Osteoblast (primary cell): ENCODE measurements around the gene TAF11L6. TPM values are rescaled to one million over a fixed set of nuclear protein-coding genes. Genes with fewer than 3 reads are reported as not detected.
"Not testable (repeated sequence)": the region's sequence is repeated elsewhere in the genome, so short reads cannot be mapped to it uniquely, and the experiment has no call there.

ENCODE experiments used
- DNase-seq: peaks from one replicate; pipeline ENCODE4 v3.0.0; 2011; ENCODE audit warnings: low spot score, mixed read lengths; ENCODE audit not compliant: insufficient read length; ENCODE audit errors: missing footprints
- H2AFZ ChIP-seq: 2 replicates; pipeline ENCODE4 v1.6.0; 2011; ENCODE audit warnings: mild to moderate bottlenecking, low read length
- H3K27ac ChIP-seq: 2 replicates; pipeline ENCODE4 v1.5.1; 2011; ENCODE audit warnings: mild to moderate bottlenecking, low read depth, low read length, moderate library complexity
- H3K27me3 ChIP-seq: 2 replicates; pipeline ENCODE4 v1.6.0; 2012; ENCODE audit warnings: mild to moderate bottlenecking, control low read depth, inconsistent platforms, low read length, moderate library complexity; ENCODE audit not compliant: insufficient read depth
- H3K36me3 ChIP-seq: 2 replicates; pipeline ENCODE4 v1.5.1; 2011; ENCODE audit warnings: mild to moderate bottlenecking, low read length, control low read depth, moderate library complexity; ENCODE audit not compliant: insufficient read depth
- H3K4me1 ChIP-seq: 2 replicates; pipeline ENCODE4 v1.5.1; 2011; ENCODE audit warnings: mild to moderate bottlenecking, low read length, control low read depth, moderate library complexity; ENCODE audit not compliant: insufficient read depth
- H3K4me2 ChIP-seq: 2 replicates; pipeline ENCODE4 v1.6.0; 2011; ENCODE audit warnings: mild to moderate bottlenecking, low read length; ENCODE audit not compliant: insufficient read depth
- H3K4me3 ChIP-seq: fragments of 200-600 bp; sonication (generic); 3 replicates; pipeline ENCODE4 v1.5.1; 2012; ENCODE audit warnings: mild to moderate bottlenecking, low read length, inconsistent platforms; ENCODE audit not compliant: insufficient read depth
- H3K79me2 ChIP-seq: 2 replicates; pipeline ENCODE4 v1.6.0; 2012; ENCODE audit warnings: mild to moderate bottlenecking, low read length, control low read depth, inconsistent platforms; ENCODE audit not compliant: insufficient read depth
- H3K9me3 ChIP-seq: 2 replicates; pipeline ENCODE4 v1.5.1; 2011; ENCODE audit warnings: low read depth, low read length, control low read depth
- H4K20me1 ChIP-seq: 2 replicates; pipeline ENCODE4 v1.6.0; 2012; ENCODE audit warnings: mild to moderate bottlenecking, low read length, control low read depth; ENCODE audit not compliant: insufficient read depth
- total RNA-seq: library from RNA; depleted of rRNA; stranded (reverse); fragments of >200 nt; gene quantifications from 2 replicates; pipeline ENCODE4 v1.2.3, GENCODE V29; 2012
- TF ChIP-seq, protein P1 (sequence below): IDR thresholded peaks from 2 replicates; pipeline ENCODE4 v1.5.1; 2011; ENCODE audit warnings: mild to moderate bottlenecking, low read depth, low read length, moderate library complexity; ENCODE audit errors: extremely low read depth

TAF11L6 gene
- total RNA-seq: not detected in 2 replicates

DNA sequence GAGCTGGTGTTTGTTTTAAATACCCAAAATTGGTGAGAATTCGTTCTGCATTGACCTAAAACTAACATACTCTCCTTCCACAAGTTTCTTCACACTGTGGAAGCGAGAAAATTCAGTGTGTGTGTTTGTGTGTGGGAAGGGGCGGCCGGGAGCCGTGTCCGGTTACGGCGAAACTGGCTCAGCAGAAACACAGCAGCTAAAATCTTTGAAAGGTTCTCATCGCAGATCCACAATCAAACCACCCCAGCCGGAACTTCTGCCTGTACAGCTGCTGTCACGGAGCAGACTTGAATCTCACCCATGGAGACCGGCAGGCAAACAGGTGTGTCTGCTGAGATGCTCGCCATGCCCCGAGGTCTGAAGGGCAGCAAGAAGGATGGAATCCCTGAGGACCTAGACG, at the start of gene TAF11L6:
Gene TAF11L6, plus strand, starts transcription at position 301 of the 400 bp plus-strand sequence.
- not testable (repeated sequence) for H4K20me1 ChIP-seq, H3K36me3 ChIP-seq, H3K79me2 ChIP-seq, H3K4me1 ChIP-seq, H3K4me3 ChIP-seq, H3K4me2 ChIP-seq, DNase-seq, H3K9me3 ChIP-seq, H3K27me3 ChIP-seq, H3K27ac ChIP-seq, H2AFZ ChIP-seq

DNA sequence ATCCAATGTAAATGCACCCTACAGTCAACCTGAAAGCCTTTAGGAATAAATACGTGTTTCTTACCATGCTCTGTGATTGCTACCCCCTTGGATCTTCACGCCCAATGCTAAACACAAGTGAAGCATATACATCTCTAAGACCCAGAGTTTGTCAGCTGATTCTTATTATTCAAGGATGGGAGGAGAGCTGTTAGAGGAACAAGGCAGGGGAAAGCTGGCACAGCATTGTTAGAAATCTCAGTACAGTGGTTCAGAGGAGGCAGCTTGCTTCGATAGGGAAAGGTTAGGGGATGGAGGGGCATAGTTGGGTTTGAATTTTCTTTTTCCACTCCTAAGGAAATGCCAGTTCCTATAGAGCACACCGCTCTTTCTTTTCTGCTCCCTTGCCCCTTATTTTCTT, 47.1 kb upstream of the TAF11L6 start:
- no peak overlapping the region for H3K4me2 ChIP-seq
- H3K9me3 ChIP-seq: no peaks in the 10 kb centered on the region
- no peaks in the 10 kb centered on the region for H3K27me3 ChIP-seq
- H3K27ac ChIP-seq: no peak overlapping the region
- H3K36me3 ChIP-seq: no peaks in the 10 kb centered on the region
- DNase-seq: no peak
- H2AFZ ChIP-seq: no peak overlapping the region
- no peak overlapping the region for H3K4me3 ChIP-seq
- H3K79me2 ChIP-seq: no peaks in the 10 kb centered on the region
- H4K20me1 ChIP-seq: no peaks in the 10 kb centered on the region
- TF ChIP-seq, protein P1, sequence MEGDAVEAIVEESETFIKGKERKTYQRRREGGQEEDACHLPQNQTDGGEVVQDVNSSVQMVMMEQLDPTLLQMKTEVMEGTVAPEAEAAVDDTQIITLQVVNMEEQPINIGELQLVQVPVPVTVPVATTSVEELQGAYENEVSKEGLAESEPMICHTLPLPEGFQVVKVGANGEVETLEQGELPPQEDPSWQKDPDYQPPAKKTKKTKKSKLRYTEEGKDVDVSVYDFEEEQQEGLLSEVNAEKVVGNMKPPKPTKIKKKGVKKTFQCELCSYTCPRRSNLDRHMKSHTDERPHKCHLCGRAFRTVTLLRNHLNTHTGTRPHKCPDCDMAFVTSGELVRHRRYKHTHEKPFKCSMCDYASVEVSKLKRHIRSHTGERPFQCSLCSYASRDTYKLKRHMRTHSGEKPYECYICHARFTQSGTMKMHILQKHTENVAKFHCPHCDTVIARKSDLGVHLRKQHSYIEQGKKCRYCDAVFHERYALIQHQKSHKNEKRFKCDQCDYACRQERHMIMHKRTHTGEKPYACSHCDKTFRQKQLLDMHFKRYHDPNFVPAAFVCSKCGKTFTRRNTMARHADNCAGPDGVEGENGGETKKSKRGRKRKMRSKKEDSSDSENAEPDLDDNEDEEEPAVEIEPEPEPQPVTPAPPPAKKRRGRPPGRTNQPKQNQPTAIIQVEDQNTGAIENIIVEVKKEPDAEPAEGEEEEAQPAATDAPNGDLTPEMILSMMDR: no peak
- H3K4me1 ChIP-seq: no peaks in the 10 kb centered on the region

DNA sequence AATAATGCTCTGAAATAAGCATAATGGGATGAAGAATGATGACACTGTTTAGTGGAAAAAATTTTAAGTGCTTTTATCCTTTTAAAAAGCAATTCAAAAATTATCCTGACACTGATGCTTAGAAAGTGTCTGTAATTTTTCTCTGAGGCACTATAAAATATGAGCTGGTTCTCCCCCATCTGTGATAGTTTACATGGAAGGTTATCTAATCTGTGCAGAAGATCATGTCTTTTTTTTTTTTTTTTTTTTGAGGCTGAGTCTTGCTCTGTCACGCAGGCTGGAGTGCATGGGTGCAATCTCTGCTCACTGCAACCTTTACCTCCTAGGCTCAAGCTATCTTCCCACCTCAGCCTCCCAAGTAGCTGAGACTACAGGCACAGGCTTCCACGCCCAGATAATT, 45.7 kb upstream of the TAF11L6 start:
- Histone ChIP-seq H3K27ac (no peak overlapping the region), H3K27me3 (no peaks in the 10 kb centered on the region), H3K79me2 (no peaks in the 10 kb centered on the region), H3K36me3 (no peaks in the 10 kb centered on the region), H3K4me2 (no peak overlapping the region), H2AFZ (no peak overlapping the region), H3K4me3 (no peak overlapping the region), H3K9me3 (no peaks in the 10 kb centered on the region), H4K20me1 (no peaks in the 10 kb centered on the region), H3K4me1 (no peaks in the 10 kb centered on the region)
- TF ChIP-seq, protein P1: no peak
- no peak for DNase-seq

DNA sequence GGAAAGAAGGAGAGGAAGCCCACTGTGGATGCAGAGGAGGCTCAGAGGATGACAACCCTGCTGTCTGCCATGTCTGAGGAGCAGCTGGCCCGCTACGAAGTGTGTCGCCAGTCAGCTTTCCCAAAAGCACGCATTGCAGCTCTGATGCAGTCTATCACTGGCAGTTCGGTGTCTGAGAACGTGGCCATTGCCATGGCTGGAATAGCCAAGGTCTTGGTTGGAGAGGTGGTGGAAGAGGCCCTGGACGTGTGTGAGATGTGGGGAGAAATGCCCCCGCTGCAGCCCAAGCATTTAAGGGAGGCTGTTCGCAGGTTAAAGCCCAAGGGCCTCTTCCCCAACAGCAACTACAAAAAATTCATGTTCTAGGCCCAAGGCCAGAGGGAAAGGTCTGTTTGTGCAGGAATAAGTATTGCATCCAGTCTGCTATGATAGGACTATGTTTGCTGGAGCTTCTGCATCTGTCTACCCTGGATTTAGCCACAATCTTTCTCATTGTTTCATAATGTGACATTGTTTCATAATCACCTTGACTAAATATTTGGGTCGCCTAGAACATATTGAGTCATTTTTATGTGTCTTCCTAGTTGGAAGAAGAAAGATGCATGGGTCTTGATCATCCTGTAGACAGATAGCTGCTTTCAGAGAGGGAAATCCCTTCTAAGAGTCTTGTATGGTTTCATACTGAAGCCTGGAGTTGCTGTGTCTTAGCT, 41.9 kb upstream of the TAF11L6 start:
- not testable (repeated sequence) for H2AFZ ChIP-seq, H3K79me2 ChIP-seq, H3K4me3 ChIP-seq, H3K4me1 ChIP-seq, H3K36me3 ChIP-seq, H3K27ac ChIP-seq, H3K9me3 ChIP-seq, H4K20me1 ChIP-seq, DNase-seq, H3K4me2 ChIP-seq, H3K27me3 ChIP-seq

DNA sequence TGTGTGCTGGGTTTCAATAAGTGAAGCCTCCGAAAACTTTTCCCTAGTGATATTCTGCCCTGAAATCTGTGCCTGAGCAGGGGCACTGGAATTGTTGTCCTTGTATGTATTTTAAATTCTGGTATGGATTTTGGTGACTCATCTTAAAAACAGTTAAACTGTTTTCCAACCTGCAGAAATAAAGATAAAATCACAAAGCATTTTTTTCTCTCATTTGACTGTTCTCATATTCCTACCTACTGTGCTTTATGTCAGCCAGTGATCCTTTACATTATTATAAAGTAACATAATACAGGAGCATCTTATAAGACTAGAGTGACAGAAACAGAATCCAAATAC, 41.3 kb upstream of the TAF11L6 start:
- Histone ChIP-seq H3K9me3 (no peaks in the 10 kb centered on the region), H3K4me3 (no peak overlapping the region), H4K20me1 (no peaks in the 10 kb centered on the region), H3K27ac (no peak overlapping the region), H3K79me2 (no peaks in the 10 kb centered on the region), H3K36me3 (no peaks in the 10 kb centered on the region), H2AFZ (no peak overlapping the region), H3K27me3 (no peaks in the 10 kb centered on the region), H3K4me2 (no peak overlapping the region), H3K4me1 (no peaks in the 10 kb centered on the region)
- no peak for DNase-seq
- TF ChIP-seq, protein P1: no peak

DNA sequence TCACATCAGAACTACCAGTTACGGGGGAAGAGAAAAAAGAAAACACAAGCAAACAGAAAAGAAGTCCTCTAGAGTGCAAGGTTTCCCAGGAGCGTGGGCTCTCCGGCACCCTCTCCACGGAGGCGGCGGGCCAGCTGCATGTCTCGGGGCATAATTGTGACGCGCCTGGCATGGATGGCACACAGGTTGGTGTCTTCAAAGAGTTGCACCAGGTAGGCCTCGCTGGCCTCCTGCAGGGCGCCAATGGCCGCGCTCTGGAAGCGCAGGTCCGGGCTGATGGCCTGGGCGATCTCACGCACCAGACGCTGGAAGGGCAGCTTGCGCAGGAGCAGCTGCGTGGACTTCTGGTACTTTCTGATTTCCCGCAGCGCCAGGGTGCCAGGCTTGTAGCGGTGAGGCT, 37.2 kb upstream of the TAF11L6 start:
- not testable (repeated sequence) for H4K20me1 ChIP-seq, H3K79me2 ChIP-seq, H3K27ac ChIP-seq, H3K4me2 ChIP-seq, H2AFZ ChIP-seq, H3K4me3 ChIP-seq, H3K27me3 ChIP-seq, H3K9me3 ChIP-seq, H3K4me1 ChIP-seq, H3K36me3 ChIP-seq, DNase-seq
